ENCODE measurements around the gene PDE7B. TPM values are rescaled to one million over a fixed set of nuclear protein-coding genes. Genes with fewer than 3 reads are reported as not detected.
A peak's percentile ranks its signal among the peaks of the same experiment; 100 is the strongest.

PDE7B gene
- total RNA-seq, 1 donor = 1.7 TPM

DNA sequence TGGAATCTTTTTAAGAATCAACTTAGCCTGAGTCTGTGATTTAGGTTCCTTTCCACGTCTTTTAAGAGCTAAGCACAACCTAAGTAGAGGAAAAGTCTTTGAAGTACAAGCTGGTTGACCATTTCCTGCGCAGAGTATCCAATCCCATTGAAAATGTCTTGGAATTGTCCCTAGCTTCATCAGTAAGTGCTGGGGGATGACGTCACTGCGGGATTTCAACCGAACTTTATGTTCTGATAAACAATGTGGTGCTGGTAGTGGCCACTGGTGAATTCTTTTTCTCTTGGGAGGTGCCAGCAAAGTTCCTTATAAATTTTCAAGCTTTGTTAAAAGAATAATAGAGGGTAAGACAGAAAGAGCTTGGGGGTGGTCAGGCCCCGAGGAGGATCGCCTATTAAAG lies 69.2 kb downstream of the PDE7B start:
- TF ChIP-seq CTCF (IDR thresholded peaks at IDR 0.05; ENCODE audit: insufficient read depth, low read depth, low read length) = no peak
- no peak overlapping the region for H3K4me3 ChIP-seq (ENCODE audit: low read depth, low read length)
- DNase-seq (ENCODE audit: low read depth) = peak; percentile 48

DNA sequence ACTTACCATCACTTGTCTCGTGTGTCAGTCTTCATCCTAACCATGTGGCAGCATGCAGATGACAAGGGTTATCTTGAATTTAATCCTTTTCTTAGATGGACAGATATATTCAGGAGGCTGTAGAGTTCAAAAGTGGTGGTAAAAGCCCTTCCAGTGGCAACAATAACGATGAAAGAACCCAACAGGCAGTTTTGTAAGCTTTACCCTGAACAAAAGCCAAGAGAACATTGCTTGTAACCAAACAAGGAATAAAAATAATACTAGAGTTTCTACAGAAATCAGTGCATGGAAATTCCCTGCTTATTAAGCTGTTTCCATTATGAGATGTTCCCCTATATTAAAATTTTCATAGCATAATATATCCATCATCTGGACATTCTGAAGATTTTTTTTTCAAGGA lies 69.7 kb downstream of the PDE7B start:
- no peak for TF ChIP-seq CTCF (IDR thresholded peaks at IDR 0.05; ENCODE audit: insufficient read depth, low read depth, low read length)
- no peak for DNase-seq (ENCODE audit: low read depth)
- H3K4me3 ChIP-seq (ENCODE audit: low read depth, low read length) = no peak overlapping the region

GRCh38 chr6:135922174-135922573 lies 70.7 kb downstream of the PDE7B start:
- peak; percentile 97 for DNase-seq (ENCODE audit: low read depth)
- no peak overlapping the region for H3K4me3 ChIP-seq (ENCODE audit: low read depth, low read length)
- no peak for TF ChIP-seq CTCF (IDR thresholded peaks at IDR 0.05; ENCODE audit: insufficient read depth, low read depth, low read length)

- H3K4me3 ChIP-seq (ENCODE audit: low read depth, low read length) = no peak overlapping the region
- DNase-seq (ENCODE audit: low read depth) = peak; percentile 89
- TF ChIP-seq CTCF (IDR thresholded peaks at IDR 0.05; ENCODE audit: insufficient read depth, low read depth, low read length) = no peak
Observed at GRCh38 chr6:135922746-135923145, 71.2 kb downstream of the PDE7B start.

GRCh38 chr6:135932651-135933050 lies 81.2 kb downstream of the PDE7B start:
- no peak for TF ChIP-seq CTCF (IDR thresholded peaks at IDR 0.05; ENCODE audit: insufficient read depth, low read depth, low read length)
- DNase-seq (ENCODE audit: low read depth) = no peak
- H3K4me3 ChIP-seq (ENCODE audit: low read depth, low read length) = no peak overlapping the region

GRCh38 chr6:135935941-135936601 lies 84.6 kb downstream of the PDE7B start:
- TF ChIP-seq CTCF (IDR thresholded peaks at IDR 0.05; ENCODE audit: insufficient read depth, low read depth, low read length) = no peak
- no peak overlapping the region for H3K4me3 ChIP-seq (ENCODE audit: low read depth, low read length)
- DNase-seq (ENCODE audit: low read depth) = peak; percentile 60

DNA sequence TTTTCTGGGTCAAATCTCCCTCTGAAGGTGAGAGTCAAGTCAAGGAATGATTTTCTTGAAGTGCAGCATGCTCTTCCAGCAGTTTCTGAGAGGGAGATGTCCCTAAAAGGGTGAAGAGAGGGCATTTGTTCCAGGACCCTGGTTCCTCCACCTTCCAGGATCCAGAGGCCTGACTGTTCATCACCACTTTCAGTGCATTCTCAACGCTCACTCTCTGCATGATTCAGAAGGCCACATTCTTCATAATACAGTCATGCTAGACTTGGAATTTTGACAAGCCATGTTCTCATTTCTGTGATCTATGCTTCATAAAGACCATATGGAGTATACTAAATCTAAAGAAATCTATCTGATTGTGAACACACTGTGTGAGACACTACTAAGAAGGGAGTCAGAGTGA lies 85.1 kb downstream of the PDE7B start:
- no peak for TF ChIP-seq CTCF (IDR thresholded peaks at IDR 0.05; ENCODE audit: insufficient read depth, low read depth, low read length)
- DNase-seq (ENCODE audit: low read depth) = peak; percentile 82
- no peak overlapping the region for H3K4me3 ChIP-seq (ENCODE audit: low read depth, low read length)

Data from fibroblast of villous mesenchyme (primary cell).